Measurements from ENCODE around the gene RNASE12. TPM values are rescaled to one million over a fixed set of nuclear protein-coding genes. Genes with fewer than 3 reads are reported as not detected.
A peak's percentile ranks its signal among the peaks of the same experiment; 100 is the strongest.

Gene RNASE12
- total and polyA plus RNA-seq, 2 experiments from 2014 or later: not detected

DNA sequence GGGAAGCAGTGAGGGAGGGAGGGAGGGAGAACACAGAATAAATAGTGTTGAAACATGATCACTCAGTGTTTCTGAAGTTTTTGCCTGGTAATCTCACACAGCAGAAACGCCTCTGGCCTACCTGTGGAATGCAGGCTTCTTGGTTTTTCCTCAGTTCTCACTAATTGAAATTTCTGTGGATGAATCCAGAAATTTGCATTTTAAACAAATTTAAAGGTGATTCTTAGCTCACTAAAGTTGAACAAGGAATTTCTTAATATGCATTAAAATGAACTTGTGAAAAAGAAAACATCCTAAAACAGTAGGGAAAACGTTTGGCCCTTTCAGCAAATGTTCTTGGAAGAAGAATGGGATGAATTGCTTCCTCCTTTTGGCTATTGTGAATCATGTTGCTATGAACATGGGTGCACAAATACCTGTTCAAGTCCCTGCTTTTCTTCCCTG, 31.7 kb downstream of the RNASE12 start:
- Histone ChIP-seq H3F3A (replicated peaks; ENCODE audit: low read depth) (peaks cover 13% of the 10 kb centered on the region), H3K9me2 (ENCODE audit: insufficient read depth) (0 out of 2 replicates have a peak, but pooled peaks cover 4% of the 10 kb centered on the region), H3K4me2 (peak overlapping the region; percentile 48), H3K27me3 (ENCODE audit: insufficient read depth) (no peaks in the 10 kb centered on the region), H3K27ac (ENCODE audit: low read depth) (peak overlapping the region; percentile 91), H3K79me2 (replicated peaks; ENCODE audit: insufficient read depth) (no peaks in the 10 kb centered on the region), H4K20me1 (replicated peaks; ENCODE audit: insufficient read depth) (no peaks in the 10 kb centered on the region), H3K36me3 (ENCODE audit: insufficient read depth) (no peaks in the 10 kb centered on the region), H3K4me3 (peak overlapping the region; percentile 6; the same call in 1 of the 2 replicates), H3K4me1 (ENCODE audit: insufficient read depth) (peaks cover 44% of the 10 kb centered on the region), H2AFZ (no peak overlapping the region)
- TF ChIP-seq, protein P1, sequence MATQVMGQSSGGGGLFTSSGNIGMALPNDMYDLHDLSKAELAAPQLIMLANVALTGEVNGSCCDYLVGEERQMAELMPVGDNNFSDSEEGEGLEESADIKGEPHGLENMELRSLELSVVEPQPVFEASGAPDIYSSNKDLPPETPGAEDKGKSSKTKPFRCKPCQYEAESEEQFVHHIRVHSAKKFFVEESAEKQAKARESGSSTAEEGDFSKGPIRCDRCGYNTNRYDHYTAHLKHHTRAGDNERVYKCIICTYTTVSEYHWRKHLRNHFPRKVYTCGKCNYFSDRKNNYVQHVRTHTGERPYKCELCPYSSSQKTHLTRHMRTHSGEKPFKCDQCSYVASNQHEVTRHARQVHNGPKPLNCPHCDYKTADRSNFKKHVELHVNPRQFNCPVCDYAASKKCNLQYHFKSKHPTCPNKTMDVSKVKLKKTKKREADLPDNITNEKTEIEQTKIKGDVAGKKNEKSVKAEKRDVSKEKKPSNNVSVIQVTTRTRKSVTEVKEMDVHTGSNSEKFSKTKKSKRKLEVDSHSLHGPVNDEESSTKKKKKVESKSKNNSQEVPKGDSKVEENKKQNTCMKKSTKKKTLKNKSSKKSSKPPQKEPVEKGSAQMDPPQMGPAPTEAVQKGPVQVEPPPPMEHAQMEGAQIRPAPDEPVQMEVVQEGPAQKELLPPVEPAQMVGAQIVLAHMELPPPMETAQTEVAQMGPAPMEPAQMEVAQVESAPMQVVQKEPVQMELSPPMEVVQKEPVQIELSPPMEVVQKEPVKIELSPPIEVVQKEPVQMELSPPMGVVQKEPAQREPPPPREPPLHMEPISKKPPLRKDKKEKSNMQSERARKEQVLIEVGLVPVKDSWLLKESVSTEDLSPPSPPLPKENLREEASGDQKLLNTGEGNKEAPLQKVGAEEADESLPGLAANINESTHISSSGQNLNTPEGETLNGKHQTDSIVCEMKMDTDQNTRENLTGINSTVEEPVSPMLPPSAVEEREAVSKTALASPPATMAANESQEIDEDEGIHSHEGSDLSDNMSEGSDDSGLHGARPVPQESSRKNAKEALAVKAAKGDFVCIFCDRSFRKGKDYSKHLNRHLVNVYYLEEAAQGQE (IDR thresholded peaks at IDR 0.05; ENCODE audit: unreplicated experiment): no peak
- peak; percentile 75; the same call in 1 of the 2 replicates for TF ChIP-seq NANOG (IDR thresholded peaks at IDR 0.05; ENCODE audit: borderline replicate concordance)
- Mint-ChIP-seq H3K27me3 (ENCODE audit: insufficient read depth, low read depth, poor library complexity) (no peaks in the 10 kb centered on the region), H3K27ac (peak overlapping the region; percentile 92), H3K4me3 (peak overlapping the region; percentile 21), H3K9me3 (no peaks in the 10 kb centered on the region), H3K36me3 (ENCODE audit: low read depth) (no peaks in the 10 kb centered on the region), H3K4me1 (peaks cover 40% of the 10 kb centered on the region)
- ATAC-seq (peak; percentile 92), DNase-seq (ENCODE audit: low spot score) (peak; percentile 59)

DNA sequence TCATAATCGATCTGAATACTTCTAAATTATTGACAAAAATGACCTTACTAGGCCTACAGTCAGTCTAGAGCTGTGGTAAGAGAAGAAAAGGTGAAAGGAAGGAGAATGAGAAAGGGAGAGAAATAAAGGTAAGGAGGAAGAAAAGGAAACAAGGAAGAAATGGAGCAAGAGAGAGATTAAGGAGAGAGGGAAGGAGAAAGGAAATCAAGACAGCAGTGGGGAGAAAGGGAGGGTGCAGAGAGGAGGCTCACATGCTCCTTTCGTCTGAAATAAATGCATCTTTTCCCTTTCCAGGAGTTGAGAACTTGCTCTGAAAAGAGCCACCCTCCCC, 34.0 kb downstream of the RNASE12 start:
- ATAC-seq (no peak), DNase-seq (ENCODE audit: low spot score) (no peak)
- Histone ChIP-seq H3K9me2 (ENCODE audit: insufficient read depth) (0 out of 2 replicates have a peak, but pooled peaks cover 4% of the 10 kb centered on the region), H3K36me3 (ENCODE audit: insufficient read depth) (no peaks in the 10 kb centered on the region), H3K79me2 (replicated peaks; ENCODE audit: insufficient read depth) (no peaks in the 10 kb centered on the region), H3K27me3 (ENCODE audit: insufficient read depth) (no peaks in the 10 kb centered on the region), H3K27ac (ENCODE audit: low read depth) (no peak overlapping the region), H4K20me1 (replicated peaks; ENCODE audit: insufficient read depth) (no peaks in the 10 kb centered on the region), H3K4me2 (peak overlapping the region; percentile 25; the same call in 1 of the 2 replicates), H3F3A (replicated peaks; ENCODE audit: low read depth) (peaks cover 13% of the 10 kb centered on the region), H3K4me3 (no peak overlapping the region), H2AFZ (peak overlapping the region; percentile 20; the same call in 1 of the 2 replicates), H3K4me1 (ENCODE audit: insufficient read depth) (peaks cover 44% of the 10 kb centered on the region)
- TF ChIP-seq, protein P1 (IDR thresholded peaks at IDR 0.05; ENCODE audit: unreplicated experiment): no peak
- Mint-ChIP-seq H3K4me1 (peaks cover 37% of the 10 kb centered on the region), H3K27me3 (ENCODE audit: insufficient read depth, low read depth, poor library complexity) (no peaks in the 10 kb centered on the region), H3K36me3 (ENCODE audit: low read depth) (no peaks in the 10 kb centered on the region), H3K9me3 (no peaks in the 10 kb centered on the region), H3K27ac (peak overlapping the region; percentile 64; the same call in 1 of the 2 replicates), H3K4me3 (no peak overlapping the region; the same call in 2 of the 3 replicates)

Measured in GM23338 (cell line).